Activated CD8-positive, alpha-beta memory T cell treated with anti-CD3 and anti-CD28 coated beads, Interleukin-2, amount 50 U/mL, for 48 hours (primary cell): ENCODE results near the gene GLI2.

Experiments
- DNase-seq: peaks from one replicate; pipeline ENCODE4 v3.0.0-alpha.2; 2020

The GLI2 gene

GRCh38 chr2:120715353-120715752 is 20.3 kb upstream of the GLI2 start:
- DNase-seq = no peak

GRCh38 chr2:120715941-120716340 is 19.7 kb upstream of the GLI2 start:
- no peak for DNase-seq

- DNase-seq = no peak
These were observed 18.8 kb upstream of the GLI2 start for GRCh38 chr2:120716641-120717585.

- no peak for DNase-seq
These were observed 16.2 kb upstream of the GLI2 start for GRCh38 chr2:120719491-120719890.

GRCh38 chr2:120720231-120720630 is 15.4 kb upstream of the GLI2 start:
- no peak for DNase-seq

- DNase-seq = no peak
These were observed 14.8 kb upstream of the GLI2 start for GRCh38 chr2:120720746-120721375.

- DNase-seq = no peak
These were observed 13.5 kb upstream of the GLI2 start for GRCh38 chr2:120722246-120722567.

GRCh38 chr2:120722568-120723421 is 12.9 kb upstream of the GLI2 start:
- no peak for DNase-seq

- no peak for DNase-seq
These were observed 9.4 kb upstream of the GLI2 start for GRCh38 chr2:120726245-120726644.

- no peak for DNase-seq
These were observed 6.0 kb upstream of the GLI2 start for GRCh38 chr2:120729406-120730399.

GRCh38 chr2:120731175-120731574 is 4.5 kb upstream of the GLI2 start:
- DNase-seq = no peak

- no peak for DNase-seq
These were observed 3.0 kb upstream of the GLI2 start for GRCh38 chr2:120732506-120733237.

GRCh38 chr2:120733238-120733932 is 2.3 kb upstream of the GLI2 start:
- no peak for DNase-seq

GRCh38 chr2:120734930-120735651 is 577 bp upstream of the GLI2 start:
- peak; percentile 23 for DNase-seq

- DNase-seq = peak; percentile 53
These were observed 545 bp downstream of the GLI2 start for GRCh38 chr2:120736202-120736623.

- DNase-seq = peak; percentile 49
These were observed 1.1 kb downstream of the GLI2 start for GRCh38 chr2:120736624-120737339.

GRCh38 chr2:120737340-120738101 is 1.9 kb downstream of the GLI2 start:
- no peak for DNase-seq

- no peak for DNase-seq
These were observed 2.4 kb downstream of the GLI2 start for GRCh38 chr2:120738117-120738516.
